Fibroblast of villous mesenchyme (primary cell): ENCODE results near the gene XIRP1. TPM values are rescaled to one million over a fixed set of nuclear protein-coding genes. Genes with fewer than 3 reads are reported as not detected.

Source experiments
- DNase-seq: peaks from one replicate; pipeline ENCODE4 v3.0.0-alpha.2; 2010; ENCODE audit warnings: low read depth
- H3K4me3 ChIP-seq: 2 replicates; pipeline ENCODE4 v1.5.1; 2011; ENCODE audit warnings: low read depth, mild to moderate bottlenecking, low read length
- total RNA-seq: library from RNA; depleted of rRNA; stranded (reverse); fragments of >200 nt; gene quantifications from 2 replicates; pipeline ENCODE4 v1.2.3, GENCODE V29; 2012
- TF ChIP-seq, protein P1 (sequence below): IDR thresholded peaks from 2 replicates; pipeline ENCODE4 v1.5.1; 2012; ENCODE audit warnings: low read depth, mild to moderate bottlenecking, low read length; ENCODE audit not compliant: insufficient read depth

The XIRP1 gene
- total RNA-seq, 1 donor, result not detected

DNA sequence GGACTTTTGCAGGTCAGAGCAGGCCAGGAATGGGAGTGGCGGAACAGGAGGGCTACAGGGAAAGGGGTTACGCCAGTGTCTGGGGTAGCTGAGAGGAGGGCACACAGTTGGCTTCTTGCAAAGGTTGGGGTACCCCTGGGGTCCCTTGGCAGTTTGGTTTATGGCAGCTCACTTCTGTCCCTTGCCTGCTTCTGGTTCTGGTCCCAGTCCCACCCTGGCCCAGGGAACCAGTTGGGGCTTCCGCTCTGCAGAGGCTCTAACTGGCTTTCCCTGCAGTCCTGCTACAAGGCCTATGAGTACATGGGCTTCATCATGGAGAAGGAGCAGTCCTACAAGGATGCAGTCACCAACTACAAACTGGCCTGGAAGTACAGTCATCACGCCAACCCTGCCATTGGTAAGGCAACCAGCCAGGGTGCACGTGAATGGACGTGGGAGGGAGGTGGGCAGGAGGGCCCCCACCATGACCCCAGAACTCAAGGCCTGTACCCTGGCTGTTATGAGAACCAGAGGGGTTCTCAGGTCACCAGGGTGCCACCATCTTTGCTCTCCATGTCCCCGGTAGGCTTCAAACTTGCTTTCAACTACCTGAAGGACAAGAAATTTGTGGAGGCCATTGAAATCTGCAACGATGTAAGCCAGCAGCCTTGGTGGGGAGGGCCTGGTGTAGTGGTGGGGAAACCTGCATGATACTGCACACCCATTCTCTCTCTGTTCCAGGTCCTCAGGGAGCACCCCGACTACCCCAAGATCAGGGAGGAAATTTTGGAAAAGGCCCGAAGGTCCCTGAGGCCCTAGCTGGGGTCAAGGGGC lies 54.2 kb downstream of the XIRP1 start:
- H3K4me3 ChIP-seq, result no peak overlapping the region
- TF ChIP-seq, protein P1, sequence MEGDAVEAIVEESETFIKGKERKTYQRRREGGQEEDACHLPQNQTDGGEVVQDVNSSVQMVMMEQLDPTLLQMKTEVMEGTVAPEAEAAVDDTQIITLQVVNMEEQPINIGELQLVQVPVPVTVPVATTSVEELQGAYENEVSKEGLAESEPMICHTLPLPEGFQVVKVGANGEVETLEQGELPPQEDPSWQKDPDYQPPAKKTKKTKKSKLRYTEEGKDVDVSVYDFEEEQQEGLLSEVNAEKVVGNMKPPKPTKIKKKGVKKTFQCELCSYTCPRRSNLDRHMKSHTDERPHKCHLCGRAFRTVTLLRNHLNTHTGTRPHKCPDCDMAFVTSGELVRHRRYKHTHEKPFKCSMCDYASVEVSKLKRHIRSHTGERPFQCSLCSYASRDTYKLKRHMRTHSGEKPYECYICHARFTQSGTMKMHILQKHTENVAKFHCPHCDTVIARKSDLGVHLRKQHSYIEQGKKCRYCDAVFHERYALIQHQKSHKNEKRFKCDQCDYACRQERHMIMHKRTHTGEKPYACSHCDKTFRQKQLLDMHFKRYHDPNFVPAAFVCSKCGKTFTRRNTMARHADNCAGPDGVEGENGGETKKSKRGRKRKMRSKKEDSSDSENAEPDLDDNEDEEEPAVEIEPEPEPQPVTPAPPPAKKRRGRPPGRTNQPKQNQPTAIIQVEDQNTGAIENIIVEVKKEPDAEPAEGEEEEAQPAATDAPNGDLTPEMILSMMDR, result no peak
- no peak for DNase-seq

DNA sequence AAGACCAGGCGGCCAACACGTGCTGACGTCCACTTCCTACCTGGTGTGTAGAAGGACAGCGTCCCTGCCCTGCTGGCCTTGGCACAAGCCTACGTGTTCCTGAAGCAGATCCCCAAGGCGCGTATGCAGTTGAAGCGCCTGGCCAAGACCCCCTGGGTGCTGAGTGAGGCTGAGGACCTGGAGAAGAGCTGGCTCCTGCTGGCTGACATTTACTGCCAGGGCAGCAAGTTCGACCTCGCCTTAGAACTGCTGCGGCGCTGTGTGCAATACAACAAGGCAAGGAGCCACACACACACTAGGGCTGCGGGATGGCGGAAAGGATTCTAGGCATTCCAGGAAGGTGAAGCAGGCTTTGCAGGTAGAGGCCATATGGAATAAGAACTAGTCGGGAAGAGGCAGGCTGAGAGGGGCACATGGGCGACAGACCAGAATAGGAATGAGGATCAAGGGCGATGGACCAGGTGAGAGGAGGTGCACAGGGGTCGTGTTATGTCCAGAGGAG lies 54.9 kb downstream of the XIRP1 start:
- TF ChIP-seq, protein P1, result no peak
- no peak for DNase-seq

DNA sequence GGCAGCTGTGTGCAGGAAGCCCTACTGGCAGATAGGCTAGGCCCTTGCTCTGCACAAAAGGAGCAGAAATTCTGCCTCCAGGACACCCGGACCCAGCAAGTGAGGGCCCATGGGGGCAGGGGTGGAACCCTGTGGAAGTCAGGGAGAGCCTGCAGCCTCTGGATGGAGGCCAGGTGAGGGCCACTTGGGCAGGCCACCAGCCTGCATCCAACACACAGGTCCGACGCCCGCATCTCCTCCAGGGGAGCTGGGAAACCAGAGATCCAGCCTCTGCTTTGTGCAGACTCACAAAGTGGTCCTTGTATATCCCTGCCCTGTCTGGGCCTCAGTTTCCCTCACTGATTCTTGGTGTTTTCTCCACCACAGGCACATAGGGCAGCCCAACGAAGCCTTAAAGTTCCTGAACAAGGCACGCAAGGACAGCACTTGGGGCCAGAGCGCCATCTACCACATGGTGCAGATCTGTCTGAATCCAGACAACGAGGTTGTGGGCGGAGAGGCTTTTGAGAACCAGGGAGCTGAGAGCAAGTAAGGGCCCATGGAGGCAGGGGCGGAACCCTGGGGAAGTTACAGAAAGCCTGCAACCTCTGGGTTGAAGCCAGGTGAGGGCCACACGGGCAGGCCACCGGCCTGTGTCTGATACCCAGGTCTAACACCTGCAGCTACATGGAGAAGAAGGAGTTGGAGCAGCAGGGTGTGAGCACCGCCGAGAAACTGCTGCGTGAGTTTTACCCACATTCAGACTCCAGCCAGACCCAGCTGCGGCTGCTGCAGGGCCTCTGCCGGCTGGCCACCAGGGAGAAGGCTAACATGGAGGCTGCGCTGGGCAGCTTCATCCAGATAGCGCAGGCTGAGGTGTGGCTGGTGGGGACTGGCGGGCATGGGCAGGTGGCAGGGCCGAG lies 55.6 kb downstream of the XIRP1 start:
- H3K4me3 ChIP-seq, result no peak overlapping the region
- no peak for DNase-seq
- TF ChIP-seq, protein P1, result no peak

More for the DNA sequence above, 54.9 kb downstream of the XIRP1 start:
- H3K4me3 ChIP-seq, result no peak overlapping the region

DNA sequence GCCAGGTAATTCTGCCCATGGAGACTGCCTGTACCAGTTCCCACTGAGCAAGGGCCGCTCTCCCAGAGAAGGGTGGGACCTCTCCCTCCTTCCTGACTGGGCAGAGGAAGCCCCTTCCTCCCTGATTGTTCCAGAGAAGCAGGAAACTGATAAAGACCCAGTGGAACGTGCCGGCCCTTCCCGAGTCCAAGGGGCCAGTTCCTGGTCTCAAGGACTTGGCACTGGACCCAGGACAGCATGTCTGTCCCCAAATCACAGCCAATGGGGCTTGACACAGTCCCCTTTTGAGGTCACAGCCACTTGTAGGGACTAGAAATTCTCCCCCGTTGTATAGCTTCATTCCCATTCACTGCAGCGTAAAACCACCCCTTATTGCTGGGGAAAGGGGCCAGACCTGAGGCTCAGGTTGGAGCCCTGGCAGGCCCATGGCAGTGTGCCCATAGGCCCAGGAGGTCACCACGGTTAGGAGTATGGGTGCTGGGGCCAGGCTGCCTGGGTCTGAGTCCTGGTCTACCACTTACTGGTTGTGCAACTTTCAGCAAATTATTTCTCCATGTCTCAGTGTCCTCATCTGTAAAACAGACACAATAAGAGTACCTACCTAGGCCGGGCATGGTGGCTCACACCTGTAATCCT lies 57.1 kb downstream of the XIRP1 start:
- DNase-seq, result no peak
- H3K4me3 ChIP-seq, result no peak overlapping the region
- TF ChIP-seq, protein P1, result no peak

DNA sequence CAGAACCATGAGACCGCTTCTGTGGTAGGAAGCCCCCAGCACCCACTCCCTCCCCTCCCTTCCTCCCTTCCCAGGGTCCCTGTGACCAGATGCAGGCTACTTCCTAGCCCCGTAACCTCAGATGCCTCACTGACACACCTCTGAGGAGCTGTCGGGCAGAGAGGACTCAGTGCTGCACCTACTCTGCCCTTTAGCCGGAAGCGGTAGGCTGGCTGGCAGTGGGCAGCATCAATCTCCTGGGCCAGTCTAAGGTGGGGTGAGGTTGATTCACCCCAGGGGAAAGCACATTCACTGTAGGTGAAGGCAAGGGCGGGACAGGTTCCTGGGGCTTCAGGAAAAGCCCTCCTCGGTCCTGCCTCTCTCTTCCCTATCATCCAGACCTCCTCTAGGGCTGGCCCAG lies 58.1 kb downstream of the XIRP1 start:
- TF ChIP-seq, protein P1, result no peak
- DNase-seq, result no peak
- H3K4me3 ChIP-seq, result no peak overlapping the region

DNA sequence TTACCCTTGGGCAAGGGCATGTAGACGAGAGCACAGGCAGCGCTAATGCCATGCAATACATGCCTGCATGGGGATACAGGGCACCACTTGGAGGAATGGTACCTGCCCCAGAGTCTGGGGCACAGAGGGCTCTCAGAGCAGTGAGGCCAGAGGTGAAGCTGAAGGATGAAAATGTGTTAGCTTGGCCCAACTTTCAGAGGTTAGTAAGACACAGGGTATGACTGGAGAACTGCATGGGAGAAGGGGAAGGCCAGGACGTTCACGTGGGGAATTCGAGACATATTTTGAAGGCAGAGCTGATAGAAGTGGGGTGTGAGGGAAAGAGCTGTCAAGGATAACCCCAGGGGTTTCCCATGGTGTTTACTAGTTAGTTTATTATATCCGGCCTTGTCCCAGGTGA lies 58.6 kb downstream of the XIRP1 start:
- H3K4me3 ChIP-seq, result no peak overlapping the region
- TF ChIP-seq, protein P1, result no peak
- no peak for DNase-seq
